OCI-LY1 (cell line): ENCODE measurements around the gene KIAA1549.

ENCODE experiments used
- H2AFZ ChIP-seq: fragments of 200-600 bp; sonication (generic), shearing (Covaris generic); 2 replicates; pipeline ENCODE4 v1.6.0; 2014; ENCODE audit warnings: antibody characterized with exemption, mild to moderate bottlenecking, low read length
- H3F3A ChIP-seq: fragments of 200-600 bp; sonication (generic), shearing (Covaris generic); 2 replicates; pipeline ENCODE4 v1.6.0; 2014; ENCODE audit warnings: mild to moderate bottlenecking, antibody characterized with exemption, low read length, moderate library complexity; ENCODE audit not compliant: insufficient read depth
- H3K27ac ChIP-seq: fragments of 200-600 bp; sonication (generic); 2 replicates; pipeline ENCODE4 v1.5.1; 2014; ENCODE audit warnings: low read length, mixed run types, mild to moderate bottlenecking, low read depth; ENCODE audit not compliant: poor library complexity, severe bottlenecking
- H3K27me3 ChIP-seq: fragments of 200-600 bp; sonication (generic); 2 replicates; pipeline ENCODE4 v1.6.0; 2014; ENCODE audit warnings: antibody characterized with exemption, mild to moderate bottlenecking, low read length, moderate library complexity; ENCODE audit not compliant: insufficient read depth
- H3K36me3 ChIP-seq: fragments of 200-600 bp; sonication (generic); 2 replicates; pipeline ENCODE4 v1.6.1; 2014; ENCODE audit warnings: mild to moderate bottlenecking, antibody characterized with exemption, low read length, moderate library complexity, mixed read lengths; ENCODE audit not compliant: insufficient read depth
- H3K4me1 ChIP-seq: fragments of 200-600 bp; sonication (generic); 2 replicates; pipeline ENCODE4 v1.5.1; 2014; ENCODE audit warnings: mild to moderate bottlenecking, low read length, moderate library complexity; ENCODE audit not compliant: insufficient read depth, severe bottlenecking
- H3K4me2 ChIP-seq: fragments of 200-600 bp; sonication (generic), shearing (Covaris generic); 2 replicates; pipeline ENCODE4 v1.6.1; 2014; ENCODE audit warnings: low read length
- H3K4me3 ChIP-seq: fragments of 200-600 bp; sonication (generic); 2 replicates; pipeline ENCODE4 v1.5.1; 2014; ENCODE audit warnings: low read length, low read depth, mild to moderate bottlenecking, mixed read lengths; ENCODE audit not compliant: poor library complexity, severe bottlenecking
- H3K79me2 ChIP-seq: fragments of 200-600 bp; shearing (Covaris generic); 2 replicates; pipeline ENCODE4 v1.6.1; 2016; ENCODE audit warnings: mixed run types, low read length, mixed read lengths; ENCODE audit not compliant: insufficient read depth
- H3K9ac ChIP-seq: fragments of 200-600 bp; sonication (generic), shearing (Covaris generic); 2 replicates; pipeline ENCODE4 v1.6.1; 2014; ENCODE audit warnings: mild to moderate bottlenecking, low read length, mixed read lengths
- H3K9me2 ChIP-seq: fragments of 200-600 bp; sonication (generic), shearing (Covaris generic); 2 replicates; pipeline ENCODE4 v1.6.1; 2014; ENCODE audit warnings: low read depth, mild to moderate bottlenecking, low read length, mixed read lengths
- H3K9me3 ChIP-seq: fragments of 200-600 bp; shearing (Covaris generic); 2 replicates; pipeline ENCODE4 v1.6.1; 2014; ENCODE audit warnings: low read length, mixed read lengths
- H4K20me1 ChIP-seq: fragments of 200-600 bp; sonication (generic), shearing (Covaris generic); 2 replicates; pipeline ENCODE4 v1.6.0; 2016; ENCODE audit warnings: mild to moderate bottlenecking, low read length; ENCODE audit not compliant: insufficient read depth
- CTCF ChIP-seq: fragments of 200-600 bp; sonication (generic), shearing (Covaris generic); IDR thresholded peaks from 2 replicates; pipeline ENCODE4 v1.5.1; 2017; ENCODE audit warnings: mild to moderate bottlenecking, antibody characterized with exemption, low read length, moderate library complexity, mixed read lengths
- EZH2 ChIP-seq: fragments of 200-600 bp; sonication (generic), shearing (Covaris generic); IDR thresholded peaks from 2 replicates; pipeline ENCODE4 v1.8.0; 2017; ENCODE audit warnings: borderline replicate concordance, mixed run types, mild to moderate bottlenecking, antibody characterized with exemption, low read length, moderate library complexity, mixed read lengths

KIAA1549 gene

GRCh38 chr7:138785587-138786437 is 195.4 kb downstream of the KIAA1549 start:
- Histone ChIP-seq H3K36me3 (no peaks in the 10 kb centered on the region), H3K4me2 (no peak overlapping the region), H3K4me1 (no peaks in the 10 kb centered on the region), H3K9me2 (no peaks in the 10 kb centered on the region), H3K79me2 (no peaks in the 10 kb centered on the region), H2AFZ (no peak overlapping the region), H4K20me1 (no peaks in the 10 kb centered on the region), H3K27me3 (no peaks in the 10 kb centered on the region; the same call in 1 of the 2 replicates), H3K9me3 (peaks cover 5% of the 10 kb centered on the region; the same call in 1 of the 2 replicates), H3K4me3 (no peak overlapping the region), H3K9ac (no peak overlapping the region), H3K27ac (no peak overlapping the region), H3F3A (no peaks in the 10 kb centered on the region)
- TF ChIP-seq CTCF (no peak), EZH2 (no peak)

DNA sequence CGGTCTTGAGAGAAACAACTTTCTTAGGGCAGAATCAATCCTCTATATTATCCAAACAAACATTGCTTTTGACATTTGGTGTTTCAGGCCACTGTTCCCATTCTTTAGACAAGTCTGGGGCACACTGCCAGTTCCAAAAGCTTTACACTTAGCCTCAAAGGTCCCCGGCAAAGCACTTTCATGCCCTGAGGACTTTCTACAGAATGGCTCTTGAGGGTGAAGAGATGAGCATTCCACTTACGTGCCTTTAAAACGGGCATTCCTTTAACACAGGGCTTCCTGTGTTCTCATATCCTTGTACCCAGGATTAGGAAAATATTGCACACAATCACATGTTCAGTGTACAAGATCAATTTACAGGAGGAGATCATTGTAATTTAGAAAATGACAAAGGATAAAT is 196.5 kb downstream of the KIAA1549 start:
- no peak overlapping the region for H3K4me3 ChIP-seq
- TF ChIP-seq CTCF (no peak), EZH2 (no peak)
- no peaks in the 10 kb centered on the region for H4K20me1 ChIP-seq
- H3K27me3 ChIP-seq = no peaks in the 10 kb centered on the region; the same call in 1 of the 2 replicates
- no peaks in the 10 kb centered on the region for H3K36me3 ChIP-seq
- no peak overlapping the region for H3K4me2 ChIP-seq
- no peaks in the 10 kb centered on the region for H3F3A ChIP-seq
- H3K27ac ChIP-seq = no peak overlapping the region
- H3K9ac ChIP-seq = no peak overlapping the region
- no peaks in the 10 kb centered on the region for H3K79me2 ChIP-seq
- no peaks in the 10 kb centered on the region for H3K9me2 ChIP-seq
- H2AFZ ChIP-seq = no peak overlapping the region
- peaks cover 5% of the 10 kb centered on the region; the same call in 1 of the 2 replicates for H3K9me3 ChIP-seq
- H3K4me1 ChIP-seq = no peaks in the 10 kb centered on the region
